ENCODE data around the gene SSR4.

Gene SSR4

GRCh38 chrX:153779891-153780677 lies 14.4 kb upstream of the SSR4 start:
- no peak for DNase-seq (ENCODE audit: low read depth in 1 of 2, low spot score in 1 of 2)
- Histone ChIP-seq H3K4me3 (replicated peaks; ENCODE audit: insufficient read depth, low read length) (no peak overlapping the region), H3K27me3 (ENCODE audit: insufficient read depth, poor library complexity, severe bottlenecking) (no peaks in the 10 kb centered on the region), H3K27ac (replicated peaks) (no peak overlapping the region)
- TF ChIP-seq, protein P1, sequence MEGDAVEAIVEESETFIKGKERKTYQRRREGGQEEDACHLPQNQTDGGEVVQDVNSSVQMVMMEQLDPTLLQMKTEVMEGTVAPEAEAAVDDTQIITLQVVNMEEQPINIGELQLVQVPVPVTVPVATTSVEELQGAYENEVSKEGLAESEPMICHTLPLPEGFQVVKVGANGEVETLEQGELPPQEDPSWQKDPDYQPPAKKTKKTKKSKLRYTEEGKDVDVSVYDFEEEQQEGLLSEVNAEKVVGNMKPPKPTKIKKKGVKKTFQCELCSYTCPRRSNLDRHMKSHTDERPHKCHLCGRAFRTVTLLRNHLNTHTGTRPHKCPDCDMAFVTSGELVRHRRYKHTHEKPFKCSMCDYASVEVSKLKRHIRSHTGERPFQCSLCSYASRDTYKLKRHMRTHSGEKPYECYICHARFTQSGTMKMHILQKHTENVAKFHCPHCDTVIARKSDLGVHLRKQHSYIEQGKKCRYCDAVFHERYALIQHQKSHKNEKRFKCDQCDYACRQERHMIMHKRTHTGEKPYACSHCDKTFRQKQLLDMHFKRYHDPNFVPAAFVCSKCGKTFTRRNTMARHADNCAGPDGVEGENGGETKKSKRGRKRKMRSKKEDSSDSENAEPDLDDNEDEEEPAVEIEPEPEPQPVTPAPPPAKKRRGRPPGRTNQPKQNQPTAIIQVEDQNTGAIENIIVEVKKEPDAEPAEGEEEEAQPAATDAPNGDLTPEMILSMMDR (IDR thresholded peaks at IDR 0.05; ENCODE audit: insufficient read depth, low read length): no peak
- no peak for TF ChIP-seq POLR2AphosphoS5 (IDR thresholded peaks at IDR 0.05; ENCODE audit: low read depth)
- TF ChIP-seq REST (IDR thresholded peaks at IDR 0.05; ENCODE audit: insufficient replicate concordance, low read depth): no peak
- TF ChIP-seq SPI1 (IDR thresholded peaks at IDR 0.05; ENCODE audit: borderline replicate concordance, low read depth): no peak
- no peak for TF ChIP-seq GABPA (IDR thresholded peaks at IDR 0.05; ENCODE audit: low read depth)

DNA sequence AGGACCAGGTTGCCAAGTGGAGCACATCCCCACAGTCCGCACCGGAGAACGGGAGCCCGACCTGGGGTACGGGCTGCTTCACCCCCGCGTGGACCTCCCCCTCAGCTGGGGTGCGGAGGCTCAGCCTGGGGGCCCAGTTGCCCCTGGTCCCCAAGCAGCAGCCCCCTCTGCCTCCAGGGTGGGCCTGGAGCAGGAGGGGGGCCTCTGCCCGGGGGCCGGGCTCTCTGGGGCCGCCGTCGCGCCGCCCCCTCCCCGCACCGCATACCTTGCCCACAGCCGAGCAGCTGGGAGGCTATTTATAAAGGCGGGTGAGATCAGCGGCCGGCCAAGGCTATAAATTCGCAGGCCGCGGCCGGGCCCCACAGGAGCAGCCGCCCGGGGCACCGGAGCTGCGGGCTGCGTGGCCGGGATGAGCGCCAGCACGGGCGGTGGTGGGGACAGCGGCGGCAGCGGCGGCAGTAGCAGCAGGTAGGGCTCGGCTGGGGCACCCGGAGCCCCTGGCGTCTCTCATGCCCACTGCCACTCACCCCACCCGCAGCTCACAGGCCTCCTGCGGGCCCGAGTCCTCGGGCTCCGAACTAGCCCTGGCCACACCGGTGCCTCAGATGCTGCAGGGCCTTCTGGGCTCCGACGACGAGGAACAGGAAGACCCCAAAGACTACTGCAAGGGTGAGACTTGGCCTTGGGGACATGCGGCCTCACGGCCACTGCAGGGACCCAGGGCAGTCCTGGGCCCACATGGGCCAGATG lies 13.6 kb upstream of the SSR4 start, which contains the start of gene SRPK3:
Gene SRPK3, plus strand, starts transcription at position 364 of the 750 bp plus-strand sequence. Its CDS starts 46 bp downstream, at position 410.
- Histone ChIP-seq H3K4me3 (replicated peaks; ENCODE audit: insufficient read depth, low read length) (no peak within 1 kb of the TSS), H3K27me3 (ENCODE audit: insufficient read depth, poor library complexity, severe bottlenecking) (no peaks in the 10 kb centered on the region), H3K27ac (replicated peaks) (no peak within 1 kb of the TSS)
- DNase-seq (ENCODE audit: low read depth in 1 of 2, low spot score in 1 of 2): no peak
- TF ChIP-seq REST (IDR thresholded peaks at IDR 0.05; ENCODE audit: insufficient replicate concordance, low read depth) (no peak), SPI1 (IDR thresholded peaks at IDR 0.05; ENCODE audit: borderline replicate concordance, low read depth) (no peak), GABPA (IDR thresholded peaks at IDR 0.05; ENCODE audit: low read depth) (no peak), POLR2AphosphoS5 (IDR thresholded peaks at IDR 0.05; ENCODE audit: low read depth) (no peak)
- TF ChIP-seq, protein P1 (IDR thresholded peaks at IDR 0.05; ENCODE audit: insufficient read depth, low read length): no peak

- Histone ChIP-seq H3K27ac (replicated peaks) (no peak overlapping the region), H3K4me3 (replicated peaks; ENCODE audit: insufficient read depth, low read length) (no peak overlapping the region), H3K27me3 (ENCODE audit: insufficient read depth, poor library complexity, severe bottlenecking) (no peaks in the 10 kb centered on the region)
- TF ChIP-seq, protein P1 (IDR thresholded peaks at IDR 0.05; ENCODE audit: insufficient read depth, low read length): no peak
- TF ChIP-seq SPI1 (IDR thresholded peaks at IDR 0.05; ENCODE audit: borderline replicate concordance, low read depth): no peak
- no peak for TF ChIP-seq POLR2AphosphoS5 (IDR thresholded peaks at IDR 0.05; ENCODE audit: low read depth)
- TF ChIP-seq GABPA (IDR thresholded peaks at IDR 0.05; ENCODE audit: low read depth): no peak
- no peak for TF ChIP-seq REST (IDR thresholded peaks at IDR 0.05; ENCODE audit: insufficient replicate concordance, low read depth)
- no peak for DNase-seq (ENCODE audit: low read depth in 1 of 2, low spot score in 1 of 2)
These were observed 12.9 kb upstream of the SSR4 start for GRCh38 chrX:153781428-153782047.
